Stimulated activated CD4-positive, alpha-beta T cell treated with anti-CD3 and anti-CD28 coated beads, Interleukin-2, amount 100 ng/mL, for 4 hours (primary cell): ENCODE data around the gene EMC1.
"Not testable (repeated sequence)": the region's sequence is repeated elsewhere in the genome, so short reads cannot be mapped to it uniquely, and the experiment has no call there.

Experiments
- DNase-seq: peaks from one replicate; pipeline ENCODE4 v3.0.0-alpha.2; 2020; ENCODE audit warnings: low read depth

The EMC1 gene

GRCh38 chr1:19251305-19252196 is at the start of gene EMC1, which contains the start of gene MRTO4:
EMC1 (minus strand) TSS chr1:19251524; CDS start chr1:19251509, 15 bp downstream.
MRTO4 (plus strand) TSS chr1:19251805; CDS start chr1:19251836, 31 bp downstream.
- DNase-seq = peak; percentile 87

- DNase-seq = no peak
These were observed 48.9 kb upstream of the EMC1 start for GRCh38 chr1:19300211-19300610.

GRCh38 chr1:19294638-19295037 is 43.3 kb upstream of the EMC1 start:
- DNase-seq = no peak

- no peak for DNase-seq
These were observed 37.9 kb upstream of the EMC1 start for GRCh38 chr1:19289244-19289643.

- peak; percentile 31 for DNase-seq
These were observed 37.3 kb upstream of the EMC1 start, which contains the start of gene AKR7A3 for GRCh38 chr1:19288324-19289241. AKR7A3 (minus strand) TSS chr1:19288770; CDS start chr1:19288709, 61 bp downstream.

GRCh38 chr1:19287436-19288185 is 36.3 kb upstream of the EMC1 start:
- DNase-seq = no peak

- not testable (repeated sequence) for DNase-seq
These were observed 34.5 kb upstream of the EMC1 start for GRCh38 chr1:19285807-19286206.

- not testable (repeated sequence) for DNase-seq
These were observed 34.0 kb upstream of the EMC1 start for GRCh38 chr1:19285366-19285765.

- no peak for DNase-seq
These were observed 33.6 kb upstream of the EMC1 start for GRCh38 chr1:19284881-19285280.

- DNase-seq = no peak
These were observed 32.6 kb upstream of the EMC1 start for GRCh38 chr1:19283891-19284290.

GRCh38 chr1:19274636-19275035 is 23.3 kb upstream of the EMC1 start:
- no peak for DNase-seq

GRCh38 chr1:19273844-19274531 is 22.7 kb upstream of the EMC1 start:
- not testable (repeated sequence) for DNase-seq

- DNase-seq = no peak
These were observed 22.0 kb upstream of the EMC1 start for GRCh38 chr1:19273106-19273843.

- no peak for DNase-seq
These were observed 20.7 kb upstream of the EMC1 start for GRCh38 chr1:19272064-19272463.

- not testable (repeated sequence) for DNase-seq
These were observed 19.0 kb upstream of the EMC1 start for GRCh38 chr1:19270343-19270730.

- not testable (repeated sequence) for DNase-seq
These were observed 18.4 kb upstream of the EMC1 start for GRCh38 chr1:19269427-19270342.

- no peak for DNase-seq
These were observed 17.1 kb upstream of the EMC1 start for GRCh38 chr1:19268445-19268844.

GRCh38 chr1:19262744-19263143 is 11.4 kb upstream of the EMC1 start:
- no peak for DNase-seq

GRCh38 chr1:19262047-19262446 is 10.7 kb upstream of the EMC1 start:
- no peak for DNase-seq
